T-helper 2 cell (primary cell): ENCODE data around the gene IKZF5.

Experiments used
- DNase-seq, 5 experiments: peaks; one replicate each; pipeline versions ENCODE4 v3.0.0 to v3.0.0-alpha.2; 2012 to 2022
- total RNA-seq, 2 donors: gene quantifications; one replicate each; lab custom pipeline; 2026; lab: John Stamatoyannopoulos, UW

Gene IKZF5, protein sequence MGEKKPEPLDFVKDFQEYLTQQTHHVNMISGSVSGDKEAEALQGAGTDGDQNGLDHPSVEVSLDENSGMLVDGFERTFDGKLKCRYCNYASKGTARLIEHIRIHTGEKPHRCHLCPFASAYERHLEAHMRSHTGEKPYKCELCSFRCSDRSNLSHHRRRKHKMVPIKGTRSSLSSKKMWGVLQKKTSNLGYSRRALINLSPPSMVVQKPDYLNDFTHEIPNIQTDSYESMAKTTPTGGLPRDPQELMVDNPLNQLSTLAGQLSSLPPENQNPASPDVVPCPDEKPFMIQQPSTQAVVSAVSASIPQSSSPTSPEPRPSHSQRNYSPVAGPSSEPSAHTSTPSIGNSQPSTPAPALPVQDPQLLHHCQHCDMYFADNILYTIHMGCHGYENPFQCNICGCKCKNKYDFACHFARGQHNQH
- total RNA-seq = 46.9 to 58.6 reads per million in 2 donors

DNA sequence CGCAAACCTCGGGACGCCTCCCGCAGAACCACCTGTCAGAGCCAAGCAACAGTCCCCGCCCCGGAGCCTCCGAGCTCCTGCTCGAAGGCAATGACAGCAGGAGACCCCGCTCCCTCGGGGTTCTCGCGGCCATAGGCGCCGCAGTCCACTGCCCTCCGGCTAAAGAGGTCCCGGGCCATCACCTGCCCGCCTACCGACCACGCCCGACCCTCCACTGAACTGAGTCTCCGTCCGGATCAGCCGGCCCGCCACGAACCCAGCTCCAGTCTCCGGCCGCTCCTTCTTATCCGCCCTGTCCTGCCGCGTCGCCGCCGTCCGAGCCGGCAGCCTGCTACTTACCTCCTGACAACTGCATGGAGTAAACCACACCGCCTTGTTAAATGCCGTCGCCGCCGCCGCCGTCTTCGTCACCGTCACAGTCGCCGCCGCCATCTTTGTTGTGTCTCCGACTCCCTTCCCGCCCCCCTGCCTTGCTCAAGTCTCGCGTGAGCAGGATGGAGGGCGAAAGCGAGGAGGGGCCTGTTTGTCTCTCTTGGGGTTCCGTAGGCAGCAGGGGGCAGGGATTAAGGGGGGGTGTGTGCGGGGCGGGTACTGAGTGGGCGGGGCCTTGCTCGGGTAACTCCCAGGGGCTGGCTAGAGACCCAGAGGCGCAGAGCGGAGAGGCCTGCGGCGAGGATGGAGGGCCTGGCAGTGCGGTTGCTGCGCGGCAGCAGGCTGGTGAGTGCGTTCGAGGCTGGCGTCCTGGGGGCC lies at the start of gene IKZF5, which contains the start of gene ACADSB:
IKZF5 (minus strand) TSS at position 441 of the 750 bp plus-strand sequence. CDS start 10,170 bp downstream, outside the sequence.
ACADSB (plus strand) TSS at position 652 of the 750 bp plus-strand sequence; CDS start at position 676, 24 bp downstream.
- peak; percentile 87 to 99 (median 95) for DNase-seq

DNA sequence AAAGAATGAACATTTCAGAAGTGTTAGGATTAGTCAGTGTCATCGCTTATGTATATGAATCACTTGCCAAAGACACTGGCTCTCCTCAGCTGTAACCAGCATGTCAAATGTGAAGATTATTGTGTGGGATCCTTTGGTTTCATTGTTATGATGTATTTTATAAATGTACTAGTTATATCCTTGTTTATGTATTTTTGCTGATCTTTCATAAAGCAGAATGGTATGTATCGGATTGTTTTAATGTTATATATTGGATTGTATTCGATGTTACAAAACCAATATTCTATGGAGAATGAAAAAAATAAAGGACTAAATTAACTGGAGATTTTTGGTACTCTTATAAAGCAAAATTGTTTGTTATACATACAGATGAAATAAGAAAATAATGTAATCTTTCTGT lies 49.4 kb upstream of the IKZF5 start:
- DNase-seq = no peak

DNA sequence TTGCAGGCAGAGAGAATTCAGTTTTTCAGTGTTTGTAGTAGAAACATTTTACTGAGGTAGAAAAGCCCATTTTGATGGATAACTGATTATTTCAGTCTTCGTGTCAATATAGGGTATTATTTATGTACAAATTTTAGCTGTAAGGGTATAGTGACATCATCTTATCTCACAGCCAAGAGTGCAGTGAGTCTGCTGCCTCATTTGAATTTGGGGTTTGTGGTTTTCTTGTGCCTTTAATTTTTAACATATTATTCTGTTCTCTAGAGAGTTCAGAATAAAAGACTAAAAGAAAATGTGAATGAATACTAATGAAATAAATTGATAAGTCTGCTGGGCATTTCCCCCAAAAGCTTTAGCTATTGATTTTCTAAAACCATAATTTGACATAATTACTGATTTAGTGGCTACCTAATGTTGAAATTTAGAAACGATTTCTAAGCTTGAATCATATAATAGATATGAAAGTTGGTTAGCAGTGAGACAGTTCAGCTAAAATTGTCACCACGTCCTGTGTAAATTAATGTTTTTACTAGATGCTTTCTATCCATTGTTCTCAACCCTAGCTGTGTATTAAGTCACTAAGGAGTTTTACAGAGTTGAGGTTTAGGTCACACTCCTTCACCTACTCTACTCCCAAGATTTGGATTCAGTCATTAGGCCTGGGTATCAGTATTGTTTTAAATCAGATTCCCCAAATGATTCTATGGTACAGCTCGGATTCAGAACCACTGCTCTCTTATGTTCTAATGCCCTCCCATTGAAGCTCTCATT lies 37.6 kb upstream of the IKZF5 start:
- DNase-seq = peak in 1 of 5 experiments; percentile 25

DNA sequence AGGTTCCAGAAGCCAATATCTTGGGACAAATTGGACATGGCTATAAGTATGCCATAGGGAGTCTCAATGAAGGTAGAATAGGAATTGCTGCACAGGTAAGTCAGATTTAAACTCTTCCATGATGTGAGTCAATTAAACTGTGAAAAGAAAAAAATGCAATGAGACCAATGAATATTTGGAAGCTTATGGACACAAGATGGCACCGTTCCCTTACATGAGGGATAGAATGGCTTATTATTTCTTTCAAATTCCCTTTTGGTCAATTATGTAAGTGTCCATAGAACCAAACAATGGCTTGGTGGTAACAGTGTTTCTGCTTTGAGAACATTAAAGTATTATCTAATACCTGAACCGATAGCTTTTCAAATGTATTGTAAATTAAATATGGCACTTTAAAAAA lies 35.8 kb upstream of the IKZF5 start:
- no peak for DNase-seq

DNA sequence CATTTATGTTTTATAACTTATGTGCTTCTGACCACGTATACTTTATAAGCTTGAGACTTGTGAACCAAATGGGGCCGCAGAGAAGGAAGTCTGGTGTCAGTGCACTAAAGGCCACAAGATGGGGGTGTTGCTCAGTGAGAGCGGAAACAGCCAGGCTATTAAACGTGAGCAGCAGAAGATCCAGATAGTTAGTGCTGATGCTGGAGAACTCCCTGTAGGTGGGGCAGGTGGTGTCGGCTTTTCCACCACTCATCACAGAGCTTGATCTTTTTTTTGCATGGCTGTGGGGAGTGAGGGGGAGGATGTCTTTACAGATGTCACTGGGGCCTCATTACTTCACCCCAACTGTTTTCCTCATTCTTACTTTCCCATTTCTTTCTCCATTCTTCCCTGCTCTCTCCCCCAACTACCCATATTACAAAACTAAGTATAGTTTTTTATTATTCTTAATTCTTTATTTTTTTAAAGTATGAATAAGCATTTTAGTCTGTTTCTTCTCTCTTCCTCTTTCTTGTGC lies 34.9 kb upstream of the IKZF5 start:
- DNase-seq = peak in 3 of 5 experiments; percentile 8 to 67 (median 20)

DNA sequence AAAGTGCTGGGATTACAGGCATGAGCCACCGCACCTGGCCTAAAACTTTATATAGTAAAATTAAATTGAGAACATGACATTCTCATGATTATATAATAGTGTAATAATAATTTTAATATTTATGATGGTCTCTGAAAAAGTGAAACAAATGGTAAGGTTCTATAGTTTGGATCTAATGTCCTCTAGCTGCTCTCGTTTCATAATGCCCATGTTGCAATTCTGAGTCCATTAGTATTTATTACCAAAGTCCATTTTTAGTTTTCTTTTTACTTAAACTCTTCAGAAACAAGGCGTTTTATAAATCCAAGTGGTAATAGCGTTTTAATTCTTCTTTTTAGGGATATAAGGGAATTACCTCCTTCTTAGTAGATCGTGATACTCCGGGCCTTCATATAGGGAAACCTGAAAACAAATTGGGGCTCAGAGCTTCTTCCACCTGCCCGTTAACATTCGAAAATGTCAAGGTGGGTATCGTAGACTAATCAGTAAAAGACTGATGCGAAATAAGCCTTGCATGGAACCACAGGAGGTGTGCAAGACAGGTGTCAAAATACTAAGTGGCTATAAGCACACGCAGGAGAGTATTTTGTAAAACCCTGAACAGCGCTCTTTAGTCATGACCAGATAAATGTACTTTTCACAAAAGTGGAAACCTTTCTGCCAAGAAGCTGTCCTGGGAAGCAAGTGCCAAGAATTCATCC lies 34.3 kb upstream of the IKZF5 start:
- DNase-seq = no peak

DNA sequence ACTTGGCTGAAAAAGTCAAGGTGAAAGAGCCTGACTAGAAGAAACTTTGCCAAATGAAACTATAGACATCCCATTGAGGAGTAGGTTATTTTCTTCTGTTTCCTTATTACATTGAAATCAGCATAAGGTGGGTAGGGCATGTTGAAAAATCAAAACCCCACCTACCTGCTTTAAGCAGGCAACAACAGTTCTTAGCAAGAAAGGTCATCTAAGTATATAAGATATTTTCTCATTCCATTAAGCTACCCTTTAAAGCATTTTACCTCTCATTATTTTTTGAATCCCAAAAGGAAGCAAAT lies 31.0 kb upstream of the IKZF5 start:
- no peak for DNase-seq

DNA sequence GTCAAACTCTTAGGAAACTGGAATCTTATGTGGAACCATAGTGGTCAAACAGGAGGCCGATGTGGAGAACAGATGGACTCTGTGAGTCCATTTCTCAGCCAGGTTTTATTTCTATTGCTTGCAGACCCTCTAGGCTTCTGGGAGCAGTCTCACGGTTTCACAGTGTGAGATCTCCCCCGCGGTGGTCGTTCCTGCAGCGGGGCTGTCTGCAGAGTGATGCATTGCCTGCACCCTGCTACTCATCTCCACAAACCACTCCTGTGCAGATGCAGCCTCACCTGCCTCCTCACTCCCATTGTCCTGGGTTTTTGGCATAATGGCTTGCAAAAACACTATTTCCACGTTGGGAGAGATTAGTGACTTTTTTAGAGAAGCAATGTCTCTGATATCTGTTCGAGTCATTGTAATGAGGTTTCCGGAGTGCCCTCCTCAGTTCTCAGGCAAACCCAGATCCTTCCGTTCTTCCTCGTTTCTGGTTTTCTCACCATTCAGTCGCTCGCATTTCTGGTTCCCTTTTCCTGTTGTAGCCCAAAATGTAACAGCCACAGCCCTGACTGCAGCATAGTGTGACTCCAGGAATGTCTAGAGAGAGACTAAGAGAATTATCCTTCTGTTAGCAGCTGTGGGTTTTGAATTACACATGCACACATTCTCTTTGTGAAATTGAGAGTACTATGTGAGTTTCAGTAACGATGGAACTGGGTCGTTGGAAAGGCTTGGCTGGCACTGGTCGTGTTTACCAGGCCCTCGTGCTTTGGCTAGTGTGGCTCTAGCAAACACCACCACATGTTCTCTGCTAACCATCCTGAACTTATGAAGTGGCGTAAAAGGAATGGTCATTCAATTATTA lies 30.4 kb upstream of the IKZF5 start:
- no peak for DNase-seq

DNA sequence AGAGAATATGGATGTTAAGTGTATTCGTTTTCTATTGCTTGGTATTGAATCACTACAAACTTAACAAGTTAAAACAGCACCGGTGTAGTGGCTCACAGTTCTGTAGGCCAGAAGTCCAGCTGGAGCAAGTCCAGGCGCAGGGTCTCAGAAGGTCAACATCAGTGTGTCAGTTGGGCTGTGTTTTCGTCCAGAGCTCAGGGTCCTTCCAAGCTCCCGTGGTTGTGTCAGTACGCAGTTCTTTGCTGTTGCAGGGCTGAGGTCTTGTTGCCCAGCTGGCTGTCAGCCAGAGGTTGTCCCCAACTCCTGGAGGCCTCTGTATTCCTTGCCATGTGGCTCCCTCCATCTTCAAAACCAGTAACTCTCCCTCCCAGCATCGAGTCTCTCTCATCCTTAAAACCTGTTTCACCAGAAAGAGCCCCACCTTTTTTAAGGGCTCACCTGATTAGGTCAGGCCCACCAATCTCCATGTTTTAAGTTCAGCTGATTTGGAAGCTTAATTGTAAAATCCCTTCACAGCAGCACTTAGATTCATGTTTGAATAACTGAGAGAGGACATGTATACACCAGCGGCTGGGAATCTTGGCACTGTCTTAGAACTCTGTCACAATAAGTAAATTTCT lies 27.0 kb upstream of the IKZF5 start:
- DNase-seq = no peak

DNA sequence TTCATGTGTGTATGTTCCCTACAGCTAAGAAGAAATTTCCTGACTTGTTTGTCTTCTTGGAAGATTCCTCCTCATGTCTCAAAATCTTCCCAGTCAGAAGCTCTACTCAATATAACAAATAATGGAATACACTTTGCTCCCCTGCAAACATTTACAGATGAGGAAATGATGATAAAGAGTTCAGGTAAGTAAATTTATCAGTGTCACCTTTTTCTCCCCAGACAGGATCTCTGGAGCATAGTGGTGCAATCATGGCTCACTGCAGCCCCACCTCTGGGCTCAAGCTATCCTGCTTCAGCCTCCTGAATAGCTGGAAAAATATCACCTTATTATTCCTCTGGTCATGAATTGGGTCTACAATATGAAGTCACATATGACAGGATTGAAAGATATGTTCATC lies 25.7 kb upstream of the IKZF5 start:
- DNase-seq = no peak

DNA sequence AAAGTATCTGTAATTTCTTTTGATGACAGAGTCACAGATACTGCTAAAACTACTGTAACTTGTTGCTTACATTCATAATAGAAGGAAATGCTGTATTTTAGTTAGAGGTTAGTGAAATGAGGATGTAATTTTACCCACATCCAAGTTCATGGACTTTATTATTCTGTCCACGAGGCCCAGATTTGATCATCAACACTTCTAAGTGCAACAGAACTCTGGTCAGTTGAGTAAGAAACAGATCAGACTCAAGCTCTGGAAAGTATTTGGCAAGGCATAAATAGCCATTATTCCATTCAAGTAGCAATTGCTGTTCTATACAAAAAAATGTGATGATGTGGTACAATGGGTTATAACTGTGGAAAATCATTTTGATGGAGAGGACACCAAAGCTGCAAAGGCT lies 22.5 kb upstream of the IKZF5 start:
- no peak for DNase-seq

DNA sequence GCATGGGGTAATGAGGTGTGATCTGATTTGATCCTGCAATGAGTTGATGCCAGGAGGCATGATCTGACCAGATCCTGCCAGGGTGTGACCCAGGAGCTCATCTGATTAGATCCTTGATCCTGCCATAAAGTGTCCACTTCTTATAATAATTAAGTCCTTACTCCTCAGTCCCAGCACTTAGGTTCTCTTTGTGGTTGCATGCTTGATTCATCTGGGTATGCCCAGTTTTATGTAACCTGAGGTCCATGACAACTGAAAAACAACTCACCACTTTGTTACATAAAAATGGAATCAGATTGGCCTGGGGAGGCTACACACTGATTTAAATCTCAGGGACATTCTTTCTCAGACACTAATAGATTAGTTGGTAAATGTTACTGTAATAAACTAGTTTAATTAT lies 19.3 kb upstream of the IKZF5 start:
- no peak for DNase-seq

DNA sequence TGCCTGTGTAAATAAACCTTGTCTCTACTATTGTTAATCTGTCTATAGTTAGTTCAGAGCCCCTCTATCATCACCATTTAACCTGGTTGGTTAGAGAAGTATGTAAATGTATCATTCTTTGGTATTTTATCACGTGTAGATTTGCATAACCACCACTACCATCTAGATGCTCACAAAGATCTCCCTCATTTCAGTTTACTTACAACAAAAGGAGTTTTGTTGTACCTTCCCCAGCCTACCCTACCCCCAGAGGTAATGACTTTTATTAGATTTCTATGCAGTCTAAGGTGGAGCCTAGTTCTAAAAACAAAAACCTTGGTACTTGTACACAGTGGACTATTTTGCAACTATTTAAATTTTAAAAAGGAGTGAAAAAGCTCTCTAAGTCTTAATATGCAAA lies 17.7 kb upstream of the IKZF5 start:
- no peak for DNase-seq

DNA sequence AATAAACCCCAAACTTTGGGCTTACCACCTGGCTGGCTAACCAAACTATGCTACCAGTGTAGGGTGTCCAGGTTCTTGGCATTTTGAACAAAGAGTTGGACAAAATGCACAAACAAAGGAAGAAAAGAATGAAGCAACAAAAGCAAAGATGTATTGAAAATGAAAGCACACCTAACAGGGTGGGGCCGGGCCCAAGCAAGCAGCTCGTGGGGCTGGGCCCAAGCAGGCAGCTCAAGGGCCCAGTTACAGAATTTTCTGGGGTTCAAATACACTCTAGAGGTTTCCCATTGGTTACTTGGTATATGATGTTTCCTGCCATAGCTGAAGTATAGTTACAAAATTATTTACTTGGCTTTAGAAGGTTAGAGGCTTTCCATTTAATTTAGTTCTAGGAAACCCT lies 15.9 kb upstream of the IKZF5 start:
- no peak for DNase-seq

DNA sequence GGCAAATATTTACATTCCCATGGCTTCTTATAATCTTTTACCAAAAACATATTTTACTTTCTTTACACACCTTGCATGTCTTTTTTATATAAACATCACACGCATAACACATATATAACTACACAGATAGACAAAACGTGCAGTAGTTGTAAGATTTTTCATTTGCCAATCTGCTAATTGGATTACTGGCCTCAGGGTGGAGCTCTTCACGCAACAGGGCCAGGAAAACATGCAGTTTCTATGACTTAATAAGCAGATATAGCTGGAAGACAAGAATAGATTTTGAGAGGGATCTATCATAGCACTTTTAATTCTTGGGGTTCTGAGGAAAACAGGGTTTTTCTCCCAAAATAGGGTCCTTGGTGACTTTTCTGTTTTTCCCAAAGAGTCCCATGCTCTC lies 12.9 kb upstream of the IKZF5 start:
- DNase-seq = peak in 1 of 5 experiments; percentile 10

DNA sequence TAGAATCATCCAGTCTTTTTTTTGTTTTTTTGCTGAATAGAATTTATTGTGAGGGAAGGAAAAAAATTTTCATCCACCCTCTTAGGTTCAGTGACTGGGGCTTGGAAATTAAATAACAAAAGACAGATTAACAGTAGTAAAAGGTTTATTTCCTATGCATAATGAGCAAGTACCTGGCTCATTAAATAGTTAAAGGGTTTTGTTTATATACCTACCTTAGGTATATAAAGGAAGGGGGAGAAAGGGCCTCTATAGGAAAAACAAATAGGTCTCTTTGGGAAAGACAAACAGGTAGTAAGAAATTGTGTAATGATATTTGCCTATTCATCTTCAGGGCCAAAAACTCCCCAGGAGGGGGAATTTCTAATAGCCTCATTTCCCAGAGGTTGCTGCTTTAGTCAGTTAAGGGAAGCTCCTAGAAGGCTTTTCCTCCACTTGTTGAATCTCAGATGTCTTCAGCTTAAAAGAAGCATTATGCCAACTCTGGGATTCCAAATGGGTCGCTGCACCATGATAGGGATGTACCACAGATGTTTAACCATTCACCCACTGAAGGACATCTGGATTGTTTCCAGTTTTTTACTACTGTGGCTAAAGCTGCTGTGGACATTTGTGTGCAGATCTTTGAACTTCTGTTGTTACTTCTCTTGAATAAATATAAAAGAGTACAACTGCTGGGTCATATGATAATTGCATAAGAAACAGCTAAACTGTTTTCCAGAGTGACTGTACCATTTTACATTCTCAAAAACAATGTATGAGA lies 11.5 kb upstream of the IKZF5 start:
- no peak for DNase-seq

DNA sequence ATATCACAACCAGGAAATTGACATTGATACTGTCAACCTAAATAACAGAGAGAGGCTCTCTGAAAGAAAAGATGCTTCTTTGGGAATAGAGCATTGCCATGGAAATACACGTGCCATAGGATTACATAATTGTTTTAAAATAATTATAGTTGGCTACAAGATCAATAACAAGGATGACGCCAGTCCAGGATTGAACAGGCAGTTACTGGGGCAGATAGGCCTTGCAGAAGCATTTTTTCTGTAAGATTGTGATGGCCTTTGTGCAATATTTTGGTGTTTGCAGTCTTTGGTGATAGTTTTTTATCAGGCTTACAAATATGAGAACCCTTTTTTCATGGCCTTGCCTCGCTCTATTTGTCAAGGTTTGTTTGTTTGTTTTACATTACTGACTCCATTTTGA lies 10.7 kb upstream of the IKZF5 start:
- DNase-seq = no peak

DNA sequence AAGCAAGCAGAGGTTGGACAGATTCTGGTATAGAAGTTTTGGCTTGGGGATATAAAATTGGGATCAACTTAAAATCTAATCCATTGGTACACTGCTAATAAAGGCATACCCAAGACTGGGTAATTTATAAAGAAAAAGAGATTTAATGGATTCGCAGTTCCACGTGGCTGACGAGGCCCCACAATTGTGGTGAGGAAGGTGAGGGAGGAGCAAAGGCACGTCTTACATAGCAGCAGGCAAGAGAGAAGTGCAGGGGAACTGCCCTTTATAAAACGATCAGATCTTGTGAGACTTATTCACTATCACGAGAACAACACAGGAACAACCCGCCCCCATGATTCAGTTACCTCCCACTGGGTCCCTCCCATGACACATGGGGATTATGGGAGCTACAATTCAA lies 9.9 kb upstream of the IKZF5 start:
- DNase-seq = no peak

DNA sequence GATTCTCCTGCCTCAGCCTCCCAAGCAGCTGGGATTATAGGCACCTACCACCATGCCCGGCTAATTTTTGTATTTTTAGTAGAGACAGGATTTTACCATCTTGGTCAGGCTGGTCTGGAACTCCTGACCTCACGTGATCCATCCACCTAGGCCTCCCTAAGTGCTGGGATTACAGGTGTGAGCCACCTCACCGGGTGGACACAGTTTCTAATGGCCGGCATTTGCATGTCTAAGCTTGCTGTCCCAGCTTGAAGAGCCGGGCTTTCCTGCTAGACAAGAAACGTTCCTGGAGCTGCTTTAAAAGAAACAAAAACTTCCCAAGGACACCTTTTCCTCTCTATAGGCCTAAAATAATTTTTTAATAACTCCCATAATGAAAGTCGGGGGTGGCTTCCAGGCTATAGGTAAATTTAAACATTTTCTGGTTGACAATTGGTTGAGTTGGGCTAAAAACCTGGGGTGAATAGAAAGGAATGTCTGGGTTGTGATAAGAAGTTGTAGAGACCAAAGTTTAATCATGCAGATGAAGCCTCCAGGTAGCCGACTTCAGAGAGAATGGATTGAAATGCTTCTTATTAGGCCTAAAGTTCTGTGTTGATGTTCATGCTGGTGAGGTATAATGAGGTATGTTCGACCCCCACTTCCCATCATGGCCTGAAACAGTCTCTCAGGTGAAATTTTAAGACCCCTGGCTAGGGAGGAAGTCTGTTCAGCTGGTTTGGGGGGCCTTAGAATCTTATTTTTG lies 9.0 kb upstream of the IKZF5 start:
- no peak for DNase-seq
